Measurements from ENCODE around the gene DHRS2. TPM values are rescaled to one million over a fixed set of nuclear protein-coding genes. Genes with fewer than 3 reads are reported as not detected.
A peak's percentile ranks its signal among the peaks of the same experiment; 100 is the strongest.

DHRS2 gene
- total and polyA plus RNA-seq, 2 of the 13 experiments (the other 11 are each of a cell fraction or from before 2014, with no cell fraction given): 1,621 to 3,021 TPM

GRCh38 chr14:23645812-23646647 lies 9.9 kb downstream of the DHRS2 start (continued):
- TF ChIP-seq ZNF646 (CRISPR knock-in tag; IDR thresholded peaks at IDR 0.05): no peak; the same call in 1 of the 2 replicates
- no peak for TF ChIP-seq ZNF644 (CRISPR knock-in tag; IDR thresholded peaks at IDR 0.05; ENCODE audit: low read depth)
- 0 out of 2 replicates have a peak, but pooled peaks have one; percentile 21 for TF ChIP-seq FOSL2 (CRISPR knock-in tag; IDR thresholded peaks at IDR 0.05)
- TF ChIP-seq GTF3A (CRISPR knock-in tag; conservative IDR thresholded peaks at IDR 0.05): no peak
- TF ChIP-seq HMG20B (CRISPR knock-in tag; conservative IDR thresholded peaks at IDR 0.05): no peak
- no peak for TF ChIP-seq MLLT10 (CRISPR knock-in tag; IDR thresholded peaks at IDR 0.05)
- 0 out of 2 replicates have a peak, but pooled peaks have one; percentile 94 for TF ChIP-seq ATRX (CRISPR knock-in tag; IDR thresholded peaks at IDR 0.05; ENCODE audit: borderline replicate concordance)
- TF ChIP-seq GMEB1 (CRISPR knock-in tag; IDR thresholded peaks at IDR 0.05; ENCODE audit: borderline replicate concordance): no peak
- no peak for TF ChIP-seq MYNN (CRISPR knock-in tag; IDR thresholded peaks at IDR 0.05; ENCODE audit: low read depth)
- no peak for TF ChIP-seq RFX1 (IDR thresholded peaks at IDR 0.05)
- peak; percentile 6; the same call in 1 of the 2 replicates for TF ChIP-seq PRMT3 (CRISPR knock-in tag; IDR thresholded peaks at IDR 0.05; ENCODE audit: borderline replicate concordance, low read depth)
- no peak for TF ChIP-seq MNT (IDR thresholded peaks at IDR 0.05)
- TF ChIP-seq ZKSCAN1 (IDR thresholded peaks at IDR 0.05; ENCODE audit: low read length): no peak
- no peak; the same call in 1 of the 2 replicates for TF ChIP-seq FUBP1 (CRISPR knock-in tag; IDR thresholded peaks at IDR 0.05; ENCODE audit: borderline replicate concordance)
- no peak for TF ChIP-seq CENPBD1 (CRISPR knock-in tag; IDR thresholded peaks at IDR 0.05; ENCODE audit: borderline replicate concordance, low read depth)
- TF ChIP-seq TBX3 (IDR thresholded peaks at IDR 0.05; ENCODE audit: borderline replicate concordance): no peak

Data from HepG2 (cell line).